MM.1S (cell line): ENCODE results near the gene DEPDC1B.
A peak's percentile ranks its signal among the peaks of the same experiment; 100 is the strongest.

ENCODE experiments used
- DNase-seq: peaks from one replicate; pipeline ENCODE4 v3.0.0-alpha.2; 2015
- H2AFZ ChIP-seq: fragments of 300-600 bp; sonication (generic); 2 replicates; pipeline ENCODE4 v1.6.0; 2016; ENCODE audit warnings: antibody characterized with exemption, low read length
- H3F3A ChIP-seq: fragments of 300-600 bp; sonication (generic); 2 replicates; pipeline ENCODE4 v1.6.1; 2016; ENCODE audit warnings: mild to moderate bottlenecking, antibody characterized with exemption, low read length, moderate library complexity, mixed read lengths; ENCODE audit not compliant: insufficient read depth
- H3K27ac ChIP-seq: fragments of 300-600 bp; sonication (generic); 2 replicates; pipeline ENCODE4 v1.5.1; 2016; ENCODE audit warnings: mild to moderate bottlenecking, low read length
- H3K27me3 ChIP-seq: fragments of 300-600 bp; sonication (generic); replicated peaks from 2 replicates; pipeline ENCODE4 v1.6.0; 2016; ENCODE audit warnings: low read length; ENCODE audit not compliant: insufficient read depth
- H3K36me3 ChIP-seq: fragments of 300-600 bp; sonication (generic); replicated peaks from 2 replicates; pipeline ENCODE4 v1.6.1; 2016; ENCODE audit warnings: mild to moderate bottlenecking, low read length, mixed read lengths; ENCODE audit not compliant: insufficient read depth
- H3K4me1 ChIP-seq: fragments of 300-600 bp; sonication (generic); 2 replicates; pipeline ENCODE4 v1.6.1; 2016; ENCODE audit warnings: low read length, mixed read lengths
- H3K4me2 ChIP-seq: fragments of 300-600 bp; sonication (generic); 2 replicates; pipeline ENCODE4 v1.6.0; 2016; ENCODE audit warnings: low read depth, low read length
- H3K4me3 ChIP-seq: fragments of 300-600 bp; sonication (generic); 2 replicates; pipeline ENCODE4 v1.5.1; 2016; ENCODE audit warnings: low read length, mixed read lengths
- H3K79me2 ChIP-seq: fragments of 300-600 bp; sonication (generic); 2 replicates; pipeline ENCODE4 v1.6.1; 2016; ENCODE audit warnings: mixed run types, low read length, mixed read lengths
- H3K9ac ChIP-seq: fragments of 300-600 bp; sonication (generic); 2 replicates; pipeline ENCODE4 v1.6.1; 2016; ENCODE audit warnings: low read length, mixed read lengths
- H3K9me2 ChIP-seq: fragments of 300-600 bp; sonication (generic); replicated peaks from 2 replicates; pipeline ENCODE4 v1.6.1; 2016; ENCODE audit warnings: mild to moderate bottlenecking, low read length, mixed read lengths; ENCODE audit not compliant: insufficient read depth
- H3K9me3 ChIP-seq: fragments of 300-600 bp; sonication (generic); replicated peaks from 2 replicates; pipeline ENCODE4 v1.6.1; 2016; ENCODE audit warnings: mild to moderate bottlenecking, low read length, mixed read lengths; ENCODE audit not compliant: insufficient read depth
- H4K20me1 ChIP-seq: fragments of 300-600 bp; sonication (generic); 2 replicates; pipeline ENCODE4 v1.6.1; 2016; ENCODE audit warnings: mild to moderate bottlenecking, low read length, moderate library complexity, mixed read lengths; ENCODE audit not compliant: insufficient read depth
- CTCF ChIP-seq: fragments of 300-600 bp; sonication (generic); IDR thresholded peaks from 2 replicates; pipeline ENCODE4 v1.5.1; 2016; ENCODE audit warnings: antibody characterized with exemption, low read length, mixed read lengths
- EZH2 ChIP-seq: fragments of 300-600 bp; sonication (generic); optimal IDR thresholded peaks from 2 replicates; pipeline ENCODE3; 2017; ENCODE audit warnings: low read depth, mild to moderate bottlenecking, antibody characterized with exemption, low read length, mixed read lengths
- EZH2phosphoT487 ChIP-seq: fragments of 300-600 bp; sonication (generic); IDR thresholded peaks from 2 replicates; pipeline ENCODE4 v1.6.1; 2018; ENCODE audit warnings: antibody characterized with exemption, low read length

DEPDC1B gene

GRCh38 chr5:60586307-60586901, 113.6 kb downstream of the DEPDC1B start:
- no peaks in the 10 kb centered on the region for H3K27me3 ChIP-seq
- no peaks in the 10 kb centered on the region for H3K79me2 ChIP-seq

DNA sequence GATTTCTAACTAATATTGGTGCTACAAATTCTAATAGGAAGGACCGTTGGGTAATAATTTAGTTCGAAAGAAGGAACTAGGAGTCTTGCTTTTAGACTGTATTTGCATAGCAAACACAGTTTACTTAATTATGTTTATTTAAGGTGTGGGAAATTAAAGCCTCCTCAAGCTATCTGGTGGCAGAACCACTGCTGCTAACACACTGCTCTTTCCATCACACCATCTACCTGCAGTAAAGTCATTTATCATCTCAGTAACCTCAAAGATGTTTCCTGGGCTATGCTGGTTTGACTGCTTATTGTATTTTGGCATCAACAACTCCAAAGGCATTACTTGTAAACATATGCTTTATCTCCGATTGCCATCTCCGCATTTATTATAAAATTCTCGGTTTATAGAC, 114.3 kb downstream of the DEPDC1B start:
- TF ChIP-seq CTCF = no peak
- no peak for TF ChIP-seq EZH2phosphoT487
- no peak for TF ChIP-seq EZH2
- Histone ChIP-seq H3K9ac (no peak overlapping the region), H3K9me3 (no peaks in the 10 kb centered on the region), H2AFZ (no peak overlapping the region), H3K9me2 (no peaks in the 10 kb centered on the region), H3F3A (no peaks in the 10 kb centered on the region), H3K4me2 (no peak overlapping the region), H4K20me1 (no peaks in the 10 kb centered on the region), H3K36me3 (no peaks in the 10 kb centered on the region), H3K4me3 (no peak overlapping the region), H3K79me2 (no peaks in the 10 kb centered on the region), H3K27ac (no peak overlapping the region), H3K27me3 (no peaks in the 10 kb centered on the region), H3K4me1 (no peaks in the 10 kb centered on the region)
- DNase-seq = no peak

More at GRCh38 chr5:60586307-60586901, 113.6 kb downstream of the DEPDC1B start:
- peak; percentile 37 for DNase-seq
- Histone ChIP-seq H3K4me1 (no peaks in the 10 kb centered on the region), H3K9me3 (no peaks in the 10 kb centered on the region), H3K4me3 (no peak overlapping the region), H3K36me3 (no peaks in the 10 kb centered on the region), H2AFZ (no peak overlapping the region), H4K20me1 (no peaks in the 10 kb centered on the region), H3F3A (no peaks in the 10 kb centered on the region), H3K27ac (no peak overlapping the region), H3K9me2 (no peaks in the 10 kb centered on the region), H3K4me2 (no peak overlapping the region), H3K9ac (no peak overlapping the region)
- peak; percentile 54 for TF ChIP-seq CTCF
- TF ChIP-seq EZH2 = no peak

DNA sequence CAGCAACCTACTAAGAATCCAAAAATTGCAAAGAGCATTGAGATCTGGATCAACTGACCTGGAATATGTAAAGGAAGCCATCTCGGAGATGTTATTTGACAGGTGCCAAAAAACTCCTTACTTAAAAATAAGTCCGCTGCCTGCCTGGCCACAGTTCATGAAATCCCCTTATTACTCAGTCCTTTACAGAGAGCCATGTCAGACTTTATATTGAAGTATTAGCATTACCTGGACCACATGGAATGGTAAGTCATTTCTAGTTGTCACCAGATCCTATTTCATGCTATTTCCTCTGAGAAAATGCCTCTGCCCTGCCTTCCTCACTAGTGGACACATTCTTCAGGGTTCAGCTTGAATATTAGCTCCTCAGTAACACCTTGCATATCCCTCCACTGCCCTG, 115.7 kb downstream of the DEPDC1B start:
- H3K4me2 ChIP-seq = no peak overlapping the region
- H3K27me3 ChIP-seq = no peaks in the 10 kb centered on the region
- no peak overlapping the region for H3K9ac ChIP-seq
- no peak overlapping the region for H3K27ac ChIP-seq
- no peaks in the 10 kb centered on the region for H4K20me1 ChIP-seq
- no peaks in the 10 kb centered on the region for H3K79me2 ChIP-seq
- no peaks in the 10 kb centered on the region for H3K4me1 ChIP-seq
- no peak overlapping the region for H2AFZ ChIP-seq
- no peak for TF ChIP-seq EZH2
- TF ChIP-seq EZH2phosphoT487 = no peak
- no peak for TF ChIP-seq CTCF
- H3K9me3 ChIP-seq = no peaks in the 10 kb centered on the region
- no peaks in the 10 kb centered on the region for H3F3A ChIP-seq
- DNase-seq = no peak
- no peaks in the 10 kb centered on the region for H3K36me3 ChIP-seq
- no peaks in the 10 kb centered on the region for H3K9me2 ChIP-seq
- H3K4me3 ChIP-seq = no peak overlapping the region
